ENCODE data around the gene CMTM6. TPM values are rescaled to one million over a fixed set of nuclear protein-coding genes. Genes with fewer than 3 reads are reported as not detected.
"Not testable (repeated sequence)": the region's sequence is repeated elsewhere in the genome, so short reads cannot be mapped to it uniquely, and the experiment has no call there.

The CMTM6 gene
- total RNA-seq, 2 donors from 2014 or later, result 20.2 to 40.9 TPM

- no peak for DNase-seq
- H3K36me3 ChIP-seq (replicated peaks in 1 of 2; ENCODE audit: insufficient read depth in 1 of 2, low read depth in 2 of 2), result no peaks in the 10 kb centered on the region
- no peak overlapping the region for H3K4me3 ChIP-seq
- no peak overlapping the region for H3K27ac ChIP-seq
- H3K27me3 ChIP-seq, result no peaks in the 10 kb centered on the region
- TF ChIP-seq CTCF (IDR thresholded peaks at IDR 0.05) (no peak), POLR2A (IDR thresholded peaks at IDR 0.05) (no peak)
- intact Hi-C loops (cut with DNase I), result no loop called here
- 74 to 82% methylated on average over 10 of the region's 10 CpGs for WGBS, 2 donors
- H3K9me3 ChIP-seq, result no peaks in the 10 kb centered on the region
- no peak for ATAC-seq
- no peaks in the 10 kb centered on the region for H3K4me1 ChIP-seq
Observed at GRCh38 chr3:32440611-32441350, 61.9 kb downstream of the CMTM6 start.

GRCh38 chr3:32439421-32439820, 63.2 kb downstream of the CMTM6 start:
- H3K36me3 ChIP-seq (replicated peaks in 1 of 2; ENCODE audit: insufficient read depth in 1 of 2, low read depth in 2 of 2); H3K27ac ChIP-seq; DNase-seq; H3K4me3 ChIP-seq; ATAC-seq; H3K4me1 ChIP-seq; H3K9me3 ChIP-seq; intact Hi-C loops (cut with DNase I); H3K27me3 ChIP-seq: not testable (repeated sequence)
- WGBS, 2 donors, result 90 to 92% methylated on average over 4 of the region's 4 CpGs

GRCh38 chr3:32438596-32439344, 63.9 kb downstream of the CMTM6 start:
- Histone ChIP-seq H3K36me3 (replicated peaks in 1 of 2; ENCODE audit: insufficient read depth in 1 of 2, low read depth in 2 of 2) (no peaks in the 10 kb centered on the region), H3K4me3 (no peak overlapping the region), H3K27me3 (no peaks in the 10 kb centered on the region), H3K4me1 (no peaks in the 10 kb centered on the region), H3K9me3 (no peaks in the 10 kb centered on the region), H3K27ac (peak overlapping the region in 2 of 4 donors; percentile 6 to 17)
- ATAC-seq (no peak), DNase-seq (no peak)
- WGBS, 2 donors, result 62 to 70% methylated on average over 10 of the region's 10 CpGs
- TF ChIP-seq CTCF (IDR thresholded peaks at IDR 0.05) (no peak), POLR2A (IDR thresholded peaks at IDR 0.05) (no peak)
- intact Hi-C loops (cut with DNase I), result no loop called here

DNA sequence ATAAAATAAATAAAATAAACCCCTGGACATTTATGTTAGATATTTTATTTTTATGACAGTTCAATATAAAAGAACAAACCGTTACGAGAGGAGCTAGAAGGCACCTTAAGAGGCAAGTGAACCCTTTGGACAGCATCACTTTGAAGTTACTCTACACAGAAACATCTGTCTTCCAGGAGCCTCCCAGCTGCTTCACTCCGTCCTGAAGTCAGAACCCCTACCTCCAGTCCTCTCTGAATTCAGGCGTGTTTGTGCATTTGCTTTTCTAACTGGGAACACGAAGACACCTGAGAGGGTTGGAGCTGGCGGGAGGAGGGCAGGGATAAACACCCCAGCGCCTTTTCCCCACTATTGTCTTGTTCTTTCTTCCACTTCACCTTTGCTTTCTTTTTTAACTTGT, 64.8 kb downstream of the CMTM6 start:
- intact Hi-C loops (cut with DNase I), result no loop called here
- no peak for DNase-seq
- H3K9me3 ChIP-seq, result no peaks in the 10 kb centered on the region
- H3K36me3 ChIP-seq (replicated peaks in 1 of 2; ENCODE audit: insufficient read depth in 1 of 2, low read depth in 2 of 2), result no peaks in the 10 kb centered on the region
- no peak for ATAC-seq
- TF ChIP-seq CTCF (IDR thresholded peaks at IDR 0.05) (no peak), POLR2A (IDR thresholded peaks at IDR 0.05) (no peak)
- no peaks in the 10 kb centered on the region for H3K4me1 ChIP-seq
- no peak overlapping the region for H3K27ac ChIP-seq
- 85 to 96% methylated on average over 7 of the region's 7 CpGs for WGBS, 2 donors
- H3K4me3 ChIP-seq, result no peak overlapping the region
- H3K27me3 ChIP-seq, result no peaks in the 10 kb centered on the region

GRCh38 chr3:32436816-32437189, 65.8 kb downstream of the CMTM6 start:
- no peaks in the 10 kb centered on the region for H3K9me3 ChIP-seq
- no peak overlapping the region for H3K4me3 ChIP-seq
- WGBS, 2 donors, result 86 to 92% methylated on average over 3 to 4 of the region's 4 CpGs
- no peak for DNase-seq
- H3K27ac ChIP-seq, result no peak overlapping the region
- H3K4me1 ChIP-seq, result peaks cover 3% of the 10 kb centered on the region
- no peaks in the 10 kb centered on the region for H3K36me3 ChIP-seq (replicated peaks in 1 of 2; ENCODE audit: insufficient read depth in 1 of 2, low read depth in 2 of 2)
- intact Hi-C loops (cut with DNase I), result no loop called here
- no peak for TF ChIP-seq CTCF (IDR thresholded peaks at IDR 0.05)
- TF ChIP-seq POLR2A (IDR thresholded peaks at IDR 0.05), result no peak
- ATAC-seq, result no peak
- H3K27me3 ChIP-seq, result no peaks in the 10 kb centered on the region
